GM19025 (cell line): ENCODE results near the gene MECR.
"Not testable (repeated sequence)": the region's sequence is repeated elsewhere in the genome, so short reads cannot be mapped to it uniquely, and the experiment has no call there.

ENCODE experiments used
- ATAC-seq: cut with Tn5 transposase; IDR thresholded peaks from one replicate; pipeline ENCODE4 v1.9.1; 2021; ENCODE audit warnings: mild to moderate bottlenecking, low read depth, moderate library complexity; ENCODE audit not compliant: unreplicated experiment

Gene MECR

GRCh38 chr1:29177022-29177705 lies 53.6 kb downstream of the MECR start:
- ATAC-seq: no peak

- ATAC-seq: no peak
These were observed 54.2 kb downstream of the MECR start for GRCh38 chr1:29176576-29176975.

- no peak for ATAC-seq
These were observed 58.3 kb downstream of the MECR start for GRCh38 chr1:29172415-29172939.

- ATAC-seq: no peak
These were observed 59.2 kb downstream of the MECR start for GRCh38 chr1:29171521-29171920.

GRCh38 chr1:29171089-29171488 lies 59.6 kb downstream of the MECR start:
- no peak for ATAC-seq

- ATAC-seq: no peak
These were observed 60.8 kb downstream of the MECR start for GRCh38 chr1:29169976-29170375.

- no peak for ATAC-seq
These were observed 62.8 kb downstream of the MECR start for GRCh38 chr1:29167904-29168303.

GRCh38 chr1:29166291-29166878 lies 64.3 kb downstream of the MECR start:
- ATAC-seq: no peak

- no peak for ATAC-seq
These were observed 66.1 kb downstream of the MECR start for GRCh38 chr1:29164588-29164987.

GRCh38 chr1:29162476-29163138 lies 68.1 kb downstream of the MECR start:
- ATAC-seq: no peak

- no peak for ATAC-seq
These were observed 68.7 kb downstream of the MECR start for GRCh38 chr1:29162025-29162424.

- ATAC-seq: no peak
These were observed 71.0 kb downstream of the MECR start for GRCh38 chr1:29159773-29160172.

- ATAC-seq: no peak
These were observed 73.5 kb downstream of the MECR start for GRCh38 chr1:29157269-29157601.

- no peak for ATAC-seq
These were observed 74.0 kb downstream of the MECR start for GRCh38 chr1:29156543-29157268.

- no peak for ATAC-seq
These were observed 78.5 kb downstream of the MECR start for GRCh38 chr1:29152046-29152805.

GRCh38 chr1:29150346-29150745 lies 80.4 kb downstream of the MECR start:
- not testable (repeated sequence) for ATAC-seq

GRCh38 chr1:29148656-29149491 lies 81.9 kb downstream of the MECR start:
- no peak for ATAC-seq

GRCh38 chr1:29145739-29146437 lies 84.8 kb downstream of the MECR start:
- ATAC-seq: no peak

- ATAC-seq: no peak
These were observed 86.6 kb downstream of the MECR start for GRCh38 chr1:29144178-29144577.
